ENCODE data around the gene STEAP3.

STEAP3 gene

GRCh38 chr2:119248311-119248710 is 24.7 kb downstream of the STEAP3 start:
- no peak for DNase-seq (ENCODE audit: low spot score)

GRCh38 chr2:119248751-119249150 is 25.1 kb downstream of the STEAP3 start:
- no peak for DNase-seq (ENCODE audit: low spot score)

DNA sequence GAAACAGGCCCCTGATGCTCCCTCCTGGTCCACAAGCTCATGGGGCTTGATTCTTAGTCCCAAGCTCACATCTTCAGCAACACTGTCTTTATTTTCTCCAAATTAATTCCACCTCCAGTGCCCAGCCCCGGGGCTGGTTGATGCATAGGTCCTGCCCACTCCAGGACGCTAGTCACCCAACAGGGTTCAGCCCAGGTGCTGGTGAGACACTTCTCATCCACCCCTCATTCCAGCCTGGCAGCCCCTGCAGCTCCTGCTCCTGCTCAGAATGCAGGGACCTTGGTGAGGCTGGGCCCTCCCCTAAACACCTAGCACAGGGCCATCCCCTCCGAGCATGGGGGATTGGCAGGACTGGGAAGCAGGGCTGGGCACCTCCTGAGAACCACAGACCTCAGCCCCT is 25.7 kb downstream of the STEAP3 start:
- no peak for DNase-seq (ENCODE audit: low spot score)

GRCh38 chr2:119249855-119250717 is 26.5 kb downstream of the STEAP3 start:
- DNase-seq (ENCODE audit: low spot score): no peak

GRCh38 chr2:119250718-119251290 is 27.2 kb downstream of the STEAP3 start:
- no peak for DNase-seq (ENCODE audit: low spot score)

DNA sequence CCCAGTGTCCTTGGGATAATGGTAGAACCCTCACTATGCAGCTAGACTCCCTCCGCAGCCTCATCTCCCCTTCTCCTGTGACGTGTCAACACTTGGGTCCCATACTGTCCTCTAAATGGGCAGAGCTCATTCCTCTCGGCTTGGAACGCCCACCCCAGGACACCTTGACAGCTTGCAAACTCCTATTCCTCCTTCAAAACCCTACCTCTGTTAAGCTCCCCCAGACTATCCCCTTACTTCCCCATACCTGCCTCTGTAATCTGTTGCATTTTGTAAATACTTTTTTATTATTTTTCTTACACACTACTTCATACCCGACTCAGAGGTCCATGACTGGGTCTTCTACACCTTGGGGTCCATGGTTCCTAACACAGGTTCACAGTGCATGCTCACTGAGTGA is 28.0 kb downstream of the STEAP3 start:
- no peak for DNase-seq (ENCODE audit: low spot score)

DNA sequence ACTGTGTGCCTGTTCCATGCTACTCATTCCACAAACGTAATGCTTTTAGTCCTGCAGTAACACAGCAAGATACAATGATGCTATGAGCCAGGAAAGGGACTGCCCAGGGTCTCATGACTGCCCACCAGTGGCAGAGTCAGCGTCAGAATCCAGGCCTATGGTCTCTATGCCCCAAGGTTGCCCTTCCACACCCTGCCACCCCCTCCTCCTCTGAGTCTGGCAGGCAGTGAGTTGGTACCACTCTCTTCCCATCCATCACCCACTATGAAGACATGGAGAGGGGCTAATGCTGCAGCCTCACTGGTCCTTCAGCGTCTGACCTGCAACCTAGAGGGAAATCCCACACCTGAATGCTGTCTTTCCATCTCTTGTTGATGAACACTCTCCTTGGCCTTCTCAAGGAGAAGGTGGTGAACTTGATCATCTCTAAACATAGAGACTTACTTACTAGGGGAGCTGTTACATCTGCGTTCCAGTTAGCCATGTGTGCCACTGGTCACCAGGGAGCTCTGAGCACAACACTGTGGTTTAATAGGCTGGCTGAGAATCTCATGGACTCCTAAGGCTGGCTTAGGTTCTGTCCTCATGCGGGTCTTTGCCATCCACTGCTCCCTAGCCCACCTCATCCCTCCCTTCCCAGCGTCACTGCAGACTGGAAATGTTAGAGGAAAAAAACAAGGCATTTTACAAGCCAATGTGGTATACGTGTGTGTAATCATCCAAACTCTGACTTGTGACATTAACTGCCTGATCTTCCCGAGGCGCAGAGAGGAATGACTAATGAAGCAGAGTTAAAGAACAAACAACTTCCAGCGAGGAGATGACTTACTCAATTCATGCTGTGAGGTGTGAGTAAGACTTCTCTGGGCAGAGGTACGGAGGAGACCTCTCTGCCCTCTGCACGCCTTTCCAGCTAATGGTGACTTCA is 28.8 kb downstream of the STEAP3 start:
- DNase-seq (ENCODE audit: low spot score): peak; percentile 92

DNA sequence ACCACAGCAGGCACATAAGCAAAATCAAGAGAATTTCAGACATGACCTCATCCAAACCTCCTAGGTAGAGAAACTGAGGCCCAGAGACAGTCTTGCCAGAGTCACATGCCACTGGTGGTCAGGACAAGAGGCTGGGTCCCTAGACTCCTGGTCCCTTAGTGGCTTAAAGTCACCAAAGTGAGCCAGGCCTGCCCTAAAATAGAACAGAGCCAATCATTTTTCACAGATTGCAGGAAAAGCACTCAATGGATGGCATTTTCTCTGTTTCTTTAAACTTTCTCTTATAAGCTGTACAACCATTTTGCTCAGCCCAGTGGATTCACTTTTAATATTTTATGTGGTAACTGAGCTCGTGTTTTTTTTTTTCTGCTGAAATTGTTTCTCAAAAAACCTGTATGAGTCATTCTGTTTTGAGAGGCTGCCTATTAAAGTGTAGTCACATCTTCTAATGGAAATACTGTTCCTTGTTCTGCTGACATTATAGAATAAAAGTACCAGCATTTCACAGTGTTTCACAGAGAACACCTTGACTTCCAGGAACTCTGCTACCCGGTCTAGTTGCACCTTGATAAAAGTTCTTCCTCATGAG is 29.6 kb downstream of the STEAP3 start:
- DNase-seq (ENCODE audit: low spot score): no peak

DNA sequence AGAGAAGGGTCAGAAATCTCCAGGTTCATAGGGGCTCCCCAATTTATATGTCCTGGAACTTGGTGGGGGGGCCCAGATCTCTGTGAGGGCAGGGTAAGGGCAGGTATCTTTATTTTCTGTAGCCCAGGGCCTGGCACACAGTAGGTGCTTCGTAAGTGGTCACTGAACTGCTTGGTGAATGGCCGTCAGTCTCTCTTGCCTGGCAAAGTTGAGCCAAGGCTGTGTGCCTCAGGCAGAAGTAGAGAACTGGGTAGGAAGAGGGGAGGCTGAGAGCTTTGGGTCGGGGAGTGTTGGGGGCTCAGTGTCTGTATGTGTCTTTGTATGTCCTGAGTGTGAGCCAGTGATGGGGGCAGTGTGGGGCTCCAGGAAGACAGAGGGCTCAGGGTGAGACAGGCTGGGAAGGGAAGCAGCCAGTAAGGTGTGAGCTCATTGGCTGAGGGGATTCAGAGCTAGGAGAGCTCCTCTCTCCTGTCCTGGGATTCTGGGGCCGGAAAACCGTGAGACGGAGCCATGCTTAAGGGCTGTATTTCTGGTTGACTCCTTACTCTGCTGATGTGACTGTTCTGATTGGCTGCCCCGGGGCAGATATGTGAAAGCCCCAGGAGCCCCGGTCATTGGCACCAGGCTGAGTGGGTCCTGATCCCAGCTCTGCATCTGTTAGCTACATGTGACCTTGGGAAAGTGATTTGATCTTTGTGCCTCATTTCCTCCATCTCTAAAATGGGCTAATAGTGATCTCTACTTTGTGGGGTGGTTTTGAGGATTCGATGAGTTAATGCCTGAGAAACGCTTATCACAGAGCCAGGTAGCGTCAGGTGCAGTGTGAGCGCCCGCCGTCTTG is 30.3 kb downstream of the STEAP3 start:
- DNase-seq (ENCODE audit: low spot score): no peak

- no peak for DNase-seq (ENCODE audit: low spot score)
These were observed 31.0 kb downstream of the STEAP3 start for GRCh38 chr2:119254601-119255080.

DNA sequence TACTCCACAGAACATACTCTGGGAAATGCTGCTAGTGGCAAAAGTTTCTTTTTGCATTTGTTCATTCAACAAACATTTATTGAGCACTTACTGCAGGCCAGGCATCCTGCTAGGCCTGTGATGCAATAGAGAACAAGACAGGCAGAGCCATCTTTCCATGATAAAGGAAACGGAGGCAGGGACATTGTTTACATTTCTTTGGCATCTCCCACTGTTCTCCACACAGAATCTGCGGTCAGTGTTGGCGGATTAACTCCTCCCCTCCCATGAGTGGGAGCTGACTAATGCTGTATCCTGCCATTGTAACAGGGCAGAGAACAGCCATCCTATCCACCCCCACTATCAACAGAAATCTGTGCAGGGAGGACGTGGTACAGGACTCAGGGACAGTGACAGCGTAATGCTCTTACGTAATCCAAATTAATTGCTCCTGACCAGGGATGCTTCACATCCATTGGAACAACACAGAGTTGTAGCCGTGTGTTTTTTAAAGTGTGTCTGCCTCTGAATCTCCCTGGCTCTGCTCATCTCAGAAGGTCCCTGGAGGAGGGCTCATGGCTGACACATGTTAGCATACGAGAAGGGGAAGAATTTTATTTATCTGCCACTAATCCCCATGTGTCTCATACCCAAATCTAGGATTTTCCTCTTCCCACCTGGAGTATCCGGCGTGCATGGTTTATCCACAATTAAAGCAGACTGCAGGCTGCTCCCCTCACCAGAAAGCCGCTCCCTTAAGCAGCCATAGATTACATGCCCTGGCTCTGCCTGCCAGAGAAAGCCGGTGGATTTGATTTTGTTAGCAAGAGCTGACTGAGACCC is 32.3 kb downstream of the STEAP3 start:
- peak; percentile 63 for DNase-seq (ENCODE audit: low spot score)

DNA sequence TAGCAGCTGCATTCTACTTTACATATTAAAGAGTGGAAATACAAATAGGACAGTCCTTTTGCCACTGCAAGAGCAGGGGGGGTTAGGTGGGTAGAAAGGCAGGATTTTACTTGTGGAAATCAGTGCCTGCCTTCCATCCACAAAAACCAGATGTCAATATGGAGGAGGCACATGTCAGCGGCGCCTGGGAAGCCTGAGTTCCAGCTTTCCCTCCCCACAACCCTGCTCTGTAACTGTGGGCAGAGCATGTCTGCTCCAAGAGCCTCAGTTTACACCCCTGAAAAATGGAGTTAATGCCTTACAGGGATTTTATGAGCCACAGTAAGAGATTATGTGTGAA is 32.9 kb downstream of the STEAP3 start:
- DNase-seq (ENCODE audit: low spot score): no peak

GRCh38 chr2:119257198-119257597 is 33.6 kb downstream of the STEAP3 start:
- no peak for DNase-seq (ENCODE audit: low spot score)

GRCh38 chr2:119259296-119259860 is 35.7 kb downstream of the STEAP3 start:
- DNase-seq (ENCODE audit: low spot score): no peak

- DNase-seq (ENCODE audit: low spot score): no peak
These were observed 37.2 kb downstream of the STEAP3 start for GRCh38 chr2:119260646-119261492.

DNA sequence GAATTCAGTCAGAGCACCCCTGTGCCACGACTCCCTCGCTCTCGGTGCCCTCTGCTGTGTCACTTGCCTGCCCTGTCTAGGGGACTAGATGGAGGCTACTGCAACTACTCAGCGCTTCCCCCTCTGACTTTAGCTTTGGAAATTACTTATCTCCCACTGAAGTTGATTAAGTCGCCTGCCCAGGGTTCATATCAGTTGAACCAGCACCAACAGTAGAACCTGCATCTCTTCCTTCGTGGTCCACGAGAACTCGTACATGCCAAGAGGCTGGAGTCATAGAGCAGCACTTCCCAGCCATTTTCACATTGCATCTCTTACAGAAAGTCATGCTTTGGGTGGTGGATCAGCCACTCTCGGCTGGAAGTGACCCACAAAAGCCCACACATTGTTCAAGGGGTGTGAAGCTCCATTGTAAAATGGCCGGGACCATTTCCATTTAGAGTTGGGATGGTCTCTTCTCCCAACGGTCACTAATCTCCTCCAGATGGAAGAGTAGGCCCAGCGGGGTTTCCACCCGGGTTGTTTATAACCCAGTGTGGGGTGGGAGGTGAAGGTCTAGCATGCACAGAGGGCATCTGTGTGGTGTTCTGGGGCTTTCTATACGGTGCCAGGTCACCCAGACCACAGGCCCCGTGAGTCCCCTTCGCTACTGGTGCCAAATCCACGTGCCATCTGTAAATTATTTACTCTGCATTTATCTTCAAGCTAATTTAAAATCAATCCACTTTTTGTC is 38.0 kb downstream of the STEAP3 start:
- DNase-seq (ENCODE audit: low spot score): no peak

DNA sequence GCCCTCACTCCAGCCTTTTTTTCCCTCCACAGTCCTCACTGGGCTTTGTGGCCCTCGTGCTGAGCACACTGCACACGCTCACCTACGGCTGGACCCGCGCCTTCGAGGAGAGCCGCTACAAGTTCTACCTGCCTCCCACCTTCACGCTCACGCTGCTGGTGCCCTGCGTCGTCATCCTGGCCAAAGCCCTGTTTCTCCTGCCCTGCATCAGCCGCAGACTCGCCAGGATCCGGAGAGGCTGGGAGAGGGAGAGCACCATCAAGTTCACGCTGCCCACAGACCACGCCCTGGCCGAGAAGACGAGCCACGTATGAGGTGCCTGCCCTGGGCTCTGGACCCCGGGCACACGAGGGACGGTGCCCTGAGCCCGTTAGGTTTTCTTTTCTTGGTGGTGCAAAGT is 39.4 kb downstream of the STEAP3 start:
- no peak for DNase-seq (ENCODE audit: low spot score)

DNA sequence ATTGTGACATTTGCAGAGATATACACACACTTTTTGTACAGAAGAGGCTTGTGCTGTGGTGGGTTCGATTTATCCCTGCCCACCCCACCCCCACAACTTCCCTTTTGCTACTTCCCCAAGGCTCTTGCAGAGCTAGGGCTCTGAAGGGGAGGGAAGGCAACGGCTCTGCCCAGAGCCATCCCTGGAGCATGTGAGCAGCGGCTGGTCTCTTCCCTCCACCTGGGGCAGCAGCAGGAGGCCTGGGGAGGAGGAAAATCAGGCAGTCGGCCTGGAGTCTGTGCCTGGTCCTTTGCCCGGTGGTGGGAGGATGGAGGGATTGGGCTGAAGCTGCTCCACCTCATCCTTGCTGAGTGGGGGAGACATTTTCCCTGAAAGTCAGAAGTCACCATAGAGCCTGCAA is 40.0 kb downstream of the STEAP3 start:
- no peak for DNase-seq (ENCODE audit: low spot score)

All from RKO (cell line).